Measurements from ENCODE around the gene ITGB6.
"Not testable (repeated sequence)": the region's sequence is repeated elsewhere in the genome, so short reads cannot be mapped to it uniquely, and the experiment has no call there.

GRCh38 chr2:160181146-160181836 is 18.8 kb downstream of the ITGB6 start:
- TF ChIP-seq CTCF, POLR2A (IDR thresholded peaks at IDR 0.05): not testable (repeated sequence)

Data from right lobe of liver (tissue), 4 donors.